Nephron (organoid): Measurements from ENCODE around the gene NAPB.

Experiments used
- H3K27ac Mint-ChIP-seq, 3 experiments: 2 replicates each; pipeline ENCODE4 v1.8.0; 2020; ENCODE audit warnings: mixed read lengths in 3 of 3, mild to moderate bottlenecking in 2 of 3, moderate library complexity in 1 of 3
- H3K27me3 Mint-ChIP-seq: 2 replicates; pipeline ENCODE4 v1.8.0; 2021; ENCODE audit warnings: low read depth, mild to moderate bottlenecking, moderate library complexity, mixed read lengths
- H3K36me3 Mint-ChIP-seq: 2 replicates; pipeline ENCODE4 v1.8.0; 2020; ENCODE audit warnings: low read depth, mixed read lengths
- H3K4me1 Mint-ChIP-seq: 2 replicates; pipeline ENCODE4 v1.8.0; 2020; ENCODE audit warnings: mixed read lengths
- H3K4me3 Mint-ChIP-seq, 3 experiments: 2 replicates each; pipeline ENCODE4 v1.8.0; 2020; ENCODE audit warnings: mild to moderate bottlenecking in 3 of 3, mixed read lengths in 3 of 3, moderate library complexity in 2 of 3
- H3K9me3 Mint-ChIP-seq: 2 replicates; pipeline ENCODE4 v1.8.0; 2020; ENCODE audit warnings: mixed read lengths
- TF ChIP-seq, protein P1 (sequence below), 3 experiments: fragments of 200-600 bp; sonication (generic); IDR thresholded peaks; one replicate each; pipeline ENCODE4 v1.5.0; 2021; ENCODE audit warnings: antibody characterized with exemption in 3 of 3; ENCODE audit not compliant: unreplicated experiment in 3 of 3

Gene NAPB

DNA sequence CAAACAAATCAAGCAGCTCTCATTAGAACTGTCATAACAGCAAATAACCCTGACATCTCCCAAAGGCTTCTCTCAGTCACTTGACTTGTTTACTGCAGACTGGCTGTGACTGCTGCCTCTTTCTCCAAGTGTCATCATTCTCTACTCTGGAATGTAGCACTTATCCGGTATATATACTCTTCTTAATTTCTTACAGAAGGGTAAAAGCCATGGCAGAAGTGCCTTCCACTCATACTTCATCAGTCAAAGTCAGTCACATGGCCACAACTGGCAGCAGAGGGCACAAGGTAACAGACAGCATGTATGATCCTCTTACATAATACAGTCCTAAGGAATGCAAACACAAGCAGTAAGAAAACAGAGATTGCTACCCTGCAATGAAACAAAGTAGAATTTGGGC, 9.3 kb downstream of the NAPB start:
- no peak overlapping the region for H3K4me3 Mint-ChIP-seq
- H3K36me3 Mint-ChIP-seq, result peaks cover 5% of the 10 kb centered on the region
- H3K27ac Mint-ChIP-seq, result peak overlapping the region in 1 of 3 experiments; percentile 39
- no peaks in the 10 kb centered on the region for H3K27me3 Mint-ChIP-seq
- TF ChIP-seq, protein P1, sequence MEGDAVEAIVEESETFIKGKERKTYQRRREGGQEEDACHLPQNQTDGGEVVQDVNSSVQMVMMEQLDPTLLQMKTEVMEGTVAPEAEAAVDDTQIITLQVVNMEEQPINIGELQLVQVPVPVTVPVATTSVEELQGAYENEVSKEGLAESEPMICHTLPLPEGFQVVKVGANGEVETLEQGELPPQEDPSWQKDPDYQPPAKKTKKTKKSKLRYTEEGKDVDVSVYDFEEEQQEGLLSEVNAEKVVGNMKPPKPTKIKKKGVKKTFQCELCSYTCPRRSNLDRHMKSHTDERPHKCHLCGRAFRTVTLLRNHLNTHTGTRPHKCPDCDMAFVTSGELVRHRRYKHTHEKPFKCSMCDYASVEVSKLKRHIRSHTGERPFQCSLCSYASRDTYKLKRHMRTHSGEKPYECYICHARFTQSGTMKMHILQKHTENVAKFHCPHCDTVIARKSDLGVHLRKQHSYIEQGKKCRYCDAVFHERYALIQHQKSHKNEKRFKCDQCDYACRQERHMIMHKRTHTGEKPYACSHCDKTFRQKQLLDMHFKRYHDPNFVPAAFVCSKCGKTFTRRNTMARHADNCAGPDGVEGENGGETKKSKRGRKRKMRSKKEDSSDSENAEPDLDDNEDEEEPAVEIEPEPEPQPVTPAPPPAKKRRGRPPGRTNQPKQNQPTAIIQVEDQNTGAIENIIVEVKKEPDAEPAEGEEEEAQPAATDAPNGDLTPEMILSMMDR (IDR thresholded peaks at IDR 0.05; ENCODE audit: unreplicated experiment in 3 of 3), result no peak
- H3K9me3 Mint-ChIP-seq, result no peaks in the 10 kb centered on the region
- peaks cover 38% of the 10 kb centered on the region for H3K4me1 Mint-ChIP-seq

DNA sequence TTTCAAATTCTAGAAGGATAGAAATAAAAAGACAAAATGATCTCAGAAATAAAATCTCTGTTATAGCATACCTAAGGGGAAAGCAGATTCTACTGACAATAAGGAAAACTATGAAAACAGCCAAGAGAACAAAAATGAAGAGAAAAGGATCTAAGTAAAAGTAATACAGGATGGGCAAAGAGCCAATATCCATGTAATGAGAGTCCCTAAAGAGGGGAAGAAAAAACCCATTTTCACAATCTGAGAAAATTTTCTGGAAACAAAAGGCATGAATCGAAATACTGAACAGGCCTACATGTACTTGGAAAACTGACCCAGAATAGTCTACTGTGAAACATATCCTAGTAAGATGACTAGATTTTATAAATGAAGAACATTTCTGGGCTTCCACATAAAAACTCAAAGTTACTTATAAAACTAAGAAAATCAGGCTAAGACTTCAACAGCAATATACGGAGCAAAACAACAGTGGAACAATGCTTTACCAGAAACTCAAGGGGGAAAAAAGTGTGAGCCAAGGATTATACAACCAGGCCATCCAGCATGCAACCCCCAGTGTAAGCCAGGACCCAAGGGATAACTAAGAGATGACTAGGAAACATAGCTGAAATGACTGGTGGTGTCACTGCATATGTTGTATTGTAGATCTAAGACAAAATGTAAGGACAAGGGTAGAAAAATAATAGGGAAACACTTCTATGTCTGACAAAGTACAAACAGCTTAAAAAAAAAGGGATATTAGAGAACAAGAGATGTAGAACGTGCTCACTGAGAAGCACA, 10.2 kb downstream of the NAPB start:
- peaks cover 5% of the 10 kb centered on the region for H3K36me3 Mint-ChIP-seq
- peaks cover 38% of the 10 kb centered on the region for H3K4me1 Mint-ChIP-seq
- TF ChIP-seq, protein P1 (IDR thresholded peaks at IDR 0.05; ENCODE audit: unreplicated experiment in 3 of 3), result no peak
- no peak overlapping the region for H3K4me3 Mint-ChIP-seq
- no peaks in the 10 kb centered on the region for H3K9me3 Mint-ChIP-seq
- H3K27ac Mint-ChIP-seq, result no peak overlapping the region
- H3K27me3 Mint-ChIP-seq, result no peaks in the 10 kb centered on the region

DNA sequence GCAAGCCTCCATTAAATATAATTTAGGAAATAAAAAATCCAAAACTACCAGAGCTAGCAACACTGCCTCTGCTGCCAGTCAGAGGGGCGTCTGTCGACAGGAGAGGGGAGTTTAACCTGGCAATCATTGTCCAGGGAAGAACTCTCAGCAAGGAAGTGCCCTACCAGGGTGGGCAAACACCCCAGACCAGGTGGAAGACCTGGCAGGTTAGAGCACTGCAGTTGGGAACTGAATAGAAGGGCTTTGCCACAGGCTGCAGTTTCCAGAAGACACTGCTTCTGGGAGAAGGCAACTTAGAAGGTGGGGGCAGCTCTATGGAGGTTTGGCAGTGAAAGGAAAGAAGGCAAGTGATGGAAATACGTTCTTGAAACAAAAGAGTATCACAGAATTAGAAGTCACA, 11.5 kb downstream of the NAPB start:
- peaks cover 5% of the 10 kb centered on the region for H3K36me3 Mint-ChIP-seq
- TF ChIP-seq, protein P1 (IDR thresholded peaks at IDR 0.05; ENCODE audit: unreplicated experiment in 3 of 3), result no peak
- peaks cover 43% of the 10 kb centered on the region for H3K4me1 Mint-ChIP-seq
- H3K27ac Mint-ChIP-seq, result peak overlapping the region in 2 of 3 experiments; percentile 4 to 7
- H3K9me3 Mint-ChIP-seq, result no peaks in the 10 kb centered on the region
- H3K27me3 Mint-ChIP-seq, result no peaks in the 10 kb centered on the region
- H3K4me3 Mint-ChIP-seq, result no peak overlapping the region

DNA sequence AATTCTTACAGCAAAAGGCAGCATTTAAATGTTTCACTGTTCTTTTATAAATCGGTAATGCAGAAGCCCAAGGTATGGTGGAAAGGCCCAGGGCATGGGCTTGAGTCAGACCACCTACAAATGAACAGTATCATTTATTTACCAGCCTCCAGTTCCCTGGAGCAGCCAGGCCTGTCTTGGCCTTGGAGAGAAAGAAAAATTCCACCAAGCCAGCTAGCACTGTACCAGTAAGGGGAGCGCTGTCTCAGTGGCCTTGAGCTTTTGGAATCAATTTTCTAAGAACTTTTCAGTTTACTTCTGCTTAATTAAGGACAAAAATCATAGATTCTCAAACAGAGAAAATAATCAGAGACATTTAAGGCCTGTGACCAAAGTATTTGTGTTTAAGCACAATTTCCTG, 12.3 kb downstream of the NAPB start:
- H3K4me1 Mint-ChIP-seq, result peaks cover 48% of the 10 kb centered on the region
- no peak overlapping the region for H3K4me3 Mint-ChIP-seq
- H3K27me3 Mint-ChIP-seq, result no peaks in the 10 kb centered on the region
- TF ChIP-seq, protein P1 (IDR thresholded peaks at IDR 0.05; ENCODE audit: unreplicated experiment in 3 of 3), result no peak
- H3K9me3 Mint-ChIP-seq, result no peaks in the 10 kb centered on the region
- H3K36me3 Mint-ChIP-seq, result peaks cover 5% of the 10 kb centered on the region
- H3K27ac Mint-ChIP-seq, result no peak overlapping the region

DNA sequence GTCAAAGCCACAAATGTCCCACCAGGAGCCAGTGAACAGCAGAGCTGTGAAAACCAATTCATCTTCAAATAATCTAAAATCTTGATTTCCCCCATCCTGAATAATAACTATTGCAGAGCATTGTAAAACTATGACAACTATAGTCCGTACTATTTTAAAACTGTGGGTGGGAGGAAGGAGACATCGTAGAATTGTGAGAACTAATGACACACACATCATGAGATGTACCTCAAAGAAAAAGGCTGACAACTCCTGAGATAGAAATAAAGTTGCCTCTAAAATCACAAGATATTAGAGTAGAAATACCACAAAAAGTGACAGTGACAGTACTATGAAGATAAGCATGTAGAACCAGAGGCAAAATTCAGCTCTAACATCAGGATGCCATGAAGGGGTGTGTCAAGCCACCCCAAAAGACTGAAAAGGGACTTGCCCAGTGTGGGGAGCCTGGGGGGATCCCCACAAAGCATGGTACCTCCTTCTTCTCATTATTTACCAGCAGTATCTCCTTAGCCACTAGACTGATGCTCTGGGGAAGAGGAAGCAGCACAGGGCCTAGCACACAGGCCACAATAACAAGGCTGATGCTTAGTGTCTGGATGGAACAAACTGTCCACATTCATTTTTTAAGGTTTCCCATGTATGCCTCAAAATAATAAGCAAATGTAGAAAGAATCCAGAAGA, 13.4 kb downstream of the NAPB start:
- TF ChIP-seq, protein P1 (IDR thresholded peaks at IDR 0.05; ENCODE audit: unreplicated experiment in 3 of 3), result no peak
- no peaks in the 10 kb centered on the region for H3K9me3 Mint-ChIP-seq
- H3K36me3 Mint-ChIP-seq, result peaks cover 5% of the 10 kb centered on the region
- H3K4me3 Mint-ChIP-seq, result no peak overlapping the region
- H3K27me3 Mint-ChIP-seq, result no peaks in the 10 kb centered on the region
- no peak overlapping the region for H3K27ac Mint-ChIP-seq
- peaks cover 42% of the 10 kb centered on the region for H3K4me1 Mint-ChIP-seq
